GM18868 (cell line): ENCODE data around the gene PDK3.

ENCODE experiments used
- ATAC-seq: cut with Tn5 transposase; IDR thresholded peaks from one replicate; pipeline ENCODE4 v1.9.1; 2021; ENCODE audit warnings: mild to moderate bottlenecking, moderate library complexity; ENCODE audit not compliant: unreplicated experiment

PDK3 gene

GRCh38 chrX:24464836-24465531 lies at the start of gene PDK3:
Gene PDK3 (plus strand): TSS chrX:24465286. CDS start chrX:24465456, 170 bp downstream.
- ATAC-seq = peak; percentile 96

GRCh38 chrX:24415921-24416320 lies 49.2 kb upstream of the PDK3 start:
- no peak for ATAC-seq

GRCh38 chrX:24423960-24424359 lies 41.1 kb upstream of the PDK3 start:
- ATAC-seq = no peak

GRCh38 chrX:24424948-24425347 lies 40.1 kb upstream of the PDK3 start:
- ATAC-seq = no peak

GRCh38 chrX:24425806-24426205 lies 39.3 kb upstream of the PDK3 start:
- ATAC-seq = no peak

GRCh38 chrX:24426340-24426913 lies 38.7 kb upstream of the PDK3 start:
- ATAC-seq = no peak

DNA sequence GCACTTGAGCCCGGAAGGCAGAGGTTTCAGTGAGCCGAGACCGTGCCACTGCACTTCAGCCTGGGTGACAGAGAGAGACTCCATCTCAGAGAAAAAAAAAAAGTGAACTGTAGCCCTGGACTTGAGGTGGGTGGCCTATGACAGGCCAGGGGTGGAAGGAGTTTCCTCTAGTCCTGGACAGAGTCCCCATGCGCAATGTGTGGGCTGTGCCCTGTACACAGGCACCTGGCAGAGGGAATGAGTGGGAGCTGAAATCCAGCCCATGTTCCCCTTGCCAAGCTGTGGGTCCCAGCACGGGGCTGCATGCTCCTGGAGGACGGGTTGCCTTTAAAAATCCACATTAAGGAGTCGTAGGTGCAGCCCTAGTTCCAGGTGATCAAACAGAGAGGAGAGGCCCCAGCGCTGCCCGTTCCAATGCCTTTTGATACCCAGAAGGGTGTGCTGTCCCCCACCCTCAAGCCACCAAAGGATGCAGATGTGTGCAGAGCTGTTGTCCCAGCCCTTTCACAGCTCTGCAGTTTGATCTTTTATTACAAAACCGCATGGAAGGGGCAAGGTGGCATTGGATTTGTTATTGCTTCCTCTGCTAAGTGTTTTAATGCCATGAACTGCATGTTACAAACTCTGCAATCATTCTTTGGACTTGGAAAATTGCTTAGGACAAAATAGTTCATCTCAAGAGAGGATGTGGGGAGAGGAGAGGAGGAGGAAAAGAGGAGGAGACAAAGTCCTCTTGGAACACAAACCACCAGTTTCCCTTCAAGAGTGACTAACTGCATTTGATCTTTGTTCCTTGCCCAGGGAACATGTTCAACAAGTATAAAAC lies 38.0 kb upstream of the PDK3 start:
- ATAC-seq = no peak

DNA sequence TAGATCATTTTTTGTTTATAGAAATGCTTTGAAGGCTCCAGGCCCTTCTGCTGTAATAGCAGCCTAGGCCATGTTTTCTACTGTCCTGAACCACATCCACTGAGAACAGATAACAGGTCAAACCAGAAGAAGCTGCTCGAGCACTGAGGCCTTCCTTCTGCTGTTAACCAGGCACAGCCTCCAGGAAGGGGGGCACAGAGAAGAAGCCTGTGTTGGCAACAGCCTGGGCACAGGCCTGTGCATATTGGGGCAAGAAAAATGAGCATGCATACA lies 37.4 kb upstream of the PDK3 start:
- no peak for ATAC-seq

DNA sequence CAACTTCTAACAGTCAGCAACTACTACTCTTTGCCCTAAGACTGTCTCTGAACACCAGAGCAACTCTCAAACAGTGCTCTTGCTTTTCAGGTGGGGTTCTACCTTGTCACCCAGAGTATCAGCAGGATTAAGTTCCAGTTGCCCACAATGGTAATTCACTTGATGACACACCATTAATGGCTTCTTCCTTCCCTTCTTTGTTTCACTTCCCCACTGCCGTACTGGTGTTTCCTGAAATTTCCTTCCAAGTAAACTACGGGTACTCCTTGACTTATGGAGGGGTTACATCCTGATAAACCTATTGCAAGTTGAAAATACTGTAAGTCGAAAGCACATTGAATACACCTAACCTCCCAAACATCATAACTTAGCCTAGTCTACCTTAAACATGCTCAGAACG lies 36.6 kb upstream of the PDK3 start:
- no peak for ATAC-seq

- no peak for ATAC-seq
These were observed 30.0 kb upstream of the PDK3 start for GRCh38 chrX:24435060-24435459.

GRCh38 chrX:24443918-24444317 lies 21.2 kb upstream of the PDK3 start:
- ATAC-seq = no peak

GRCh38 chrX:24444645-24445044 lies 20.4 kb upstream of the PDK3 start:
- no peak for ATAC-seq

DNA sequence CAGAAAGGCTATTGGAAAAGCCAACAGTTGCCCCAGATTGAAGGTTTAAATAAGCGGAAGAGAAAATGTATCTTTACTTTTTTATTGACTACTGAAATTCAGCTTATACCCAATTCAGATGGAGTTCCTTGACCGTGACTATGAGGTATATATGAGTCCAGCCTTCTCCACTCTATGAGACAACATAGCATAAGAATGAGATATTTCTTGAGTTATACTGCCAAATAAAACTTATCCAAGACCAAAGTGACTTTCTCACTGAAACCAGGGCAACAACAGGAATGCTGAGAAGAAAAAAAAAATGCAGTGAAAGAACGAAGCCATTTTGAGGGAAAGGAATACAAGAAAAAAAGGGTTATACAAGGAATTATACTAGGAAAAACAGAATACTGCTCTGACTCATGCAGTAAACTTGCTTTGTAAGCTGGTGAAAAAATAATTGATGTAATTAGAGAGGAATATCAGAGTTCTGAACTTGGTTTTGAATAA lies 16.3 kb upstream of the PDK3 start:
- no peak for ATAC-seq

DNA sequence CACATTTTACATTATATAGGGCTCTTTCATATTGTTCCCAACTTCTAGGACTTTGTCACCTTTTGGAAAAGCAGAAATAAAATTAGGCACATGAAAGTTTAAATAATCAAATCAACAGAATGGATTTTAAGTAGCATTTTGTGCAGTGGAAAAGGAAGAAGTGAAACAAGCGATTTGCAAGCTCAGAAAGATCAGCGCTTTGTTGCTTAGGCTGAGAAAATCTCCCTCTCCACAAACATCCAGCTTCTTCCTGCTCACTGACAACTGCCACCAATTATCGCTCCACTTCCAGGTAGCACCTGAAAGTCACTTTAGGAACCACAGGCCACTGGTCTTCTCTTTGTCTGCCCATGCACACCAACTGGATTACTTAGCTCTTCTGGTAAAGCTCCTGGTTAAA lies 2.0 kb upstream of the PDK3 start:
- no peak for ATAC-seq

- no peak for ATAC-seq
These were observed 619 bp upstream of the PDK3 start for GRCh38 chrX:24464498-24464835.

DNA sequence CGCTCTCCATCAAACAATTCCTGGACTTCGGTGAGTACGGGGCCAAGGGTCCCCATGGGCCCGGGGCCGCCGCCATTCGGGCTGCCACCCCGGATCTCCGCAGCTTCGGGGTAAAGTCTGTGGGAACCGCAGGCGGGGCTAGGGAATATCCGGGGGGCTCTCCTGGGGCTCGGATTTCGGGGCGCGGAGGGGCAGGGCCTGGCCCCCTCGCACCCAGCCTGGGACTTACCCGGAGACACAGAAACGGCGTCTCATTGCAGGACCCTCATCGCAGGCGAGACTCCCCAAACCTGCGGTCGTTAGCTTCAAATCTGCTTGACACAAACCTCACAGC lies 413 bp downstream of the PDK3 start:
- ATAC-seq = peak; percentile 8

- ATAC-seq = no peak
These were observed 939 bp downstream of the PDK3 start for GRCh38 chrX:24466025-24466424.

DNA sequence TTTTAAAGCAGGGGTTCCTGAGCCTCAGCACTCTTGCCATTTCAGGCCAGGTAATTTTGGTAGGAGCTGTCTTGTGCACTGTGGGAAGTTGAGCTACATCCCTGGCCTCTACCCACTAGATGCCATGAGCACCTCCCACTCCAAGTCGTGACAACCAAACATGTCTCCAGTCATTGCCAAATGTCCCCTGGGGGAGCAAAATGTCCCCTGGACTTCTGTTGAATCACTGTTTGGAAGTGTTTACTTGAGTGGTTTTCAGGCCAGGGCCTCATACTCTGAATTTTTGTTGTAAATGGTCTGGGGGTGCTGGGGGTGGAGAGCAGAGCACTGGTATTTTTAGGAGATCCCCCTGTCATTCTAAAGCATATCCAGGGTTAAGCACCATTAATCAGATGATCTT lies 3.2 kb downstream of the PDK3 start:
- ATAC-seq = no peak

- ATAC-seq = no peak
These were observed 6.7 kb downstream of the PDK3 start for GRCh38 chrX:24471808-24472207.

- ATAC-seq = no peak
These were observed 10.4 kb downstream of the PDK3 start for GRCh38 chrX:24475480-24475879.

DNA sequence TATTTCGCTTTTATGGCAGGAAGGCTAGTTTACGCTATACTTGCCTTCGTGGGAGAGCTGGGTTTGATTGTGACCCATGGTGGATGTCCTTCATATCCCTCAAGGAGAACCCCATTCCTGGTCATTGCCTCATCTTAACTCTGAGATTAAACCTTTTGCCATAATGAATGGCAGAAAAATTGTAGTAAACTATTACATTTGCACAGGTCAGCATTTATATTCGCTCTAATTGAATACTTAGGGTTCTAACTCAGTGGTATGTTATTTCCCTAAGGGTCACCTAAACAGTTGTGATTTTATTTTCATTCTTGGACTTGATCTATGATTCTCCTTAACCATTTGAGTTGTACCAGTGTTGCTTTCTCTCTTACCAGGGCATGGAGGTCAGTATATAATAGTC lies 13.4 kb downstream of the PDK3 start:
- no peak for ATAC-seq

GRCh38 chrX:24479924-24480323 lies 14.8 kb downstream of the PDK3 start:
- ATAC-seq = peak; percentile 96
